Kasumi-1 (cell line): ENCODE measurements around the gene KCND1.
A peak's percentile ranks its signal among the peaks of the same experiment; 100 is the strongest.
"Not testable (repeated sequence)": the region's sequence is repeated elsewhere in the genome, so short reads cannot be mapped to it uniquely, and the experiment has no call there.

Source experiments
- DNase-seq, 2 experiments: peaks; one replicate each; lab custom pipeline; 2025; lab: John Stamatoyannopoulos, UW

Gene KCND1

GRCh38 chrX:48971249-48972219, at the start of gene KCND1:
TSS of gene KCND1 (minus strand) at chrX:48971844. CDS start at chrX:48970271, 1,573 bp downstream.
- peak in 1 of 2 experiments; percentile 0 for DNase-seq

GRCh38 chrX:49019599-49020249, 48.1 kb upstream of the KCND1 start:
- DNase-seq, result no peak

- DNase-seq, result no peak
Observed at GRCh38 chrX:49019050-49019449, 47.4 kb upstream of the KCND1 start.

DNA sequence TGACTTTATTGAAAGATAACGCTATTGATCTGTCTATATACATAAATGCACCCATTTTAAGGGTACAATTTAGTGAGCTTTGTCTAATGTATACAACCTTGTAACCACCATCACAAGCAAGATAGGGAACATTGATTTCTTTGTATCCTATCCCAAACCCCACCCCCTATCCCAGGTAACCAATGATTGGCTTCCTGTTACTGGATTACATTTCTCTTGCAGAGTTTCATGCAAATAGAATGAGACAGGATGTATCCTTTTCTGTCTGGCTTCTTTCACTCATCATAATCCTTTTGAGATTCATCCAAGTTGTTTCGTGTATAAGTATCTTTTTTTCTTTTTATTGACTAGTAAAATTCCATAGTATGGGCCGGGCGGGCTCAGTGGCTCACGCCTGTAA, 32.1 kb upstream of the KCND1 start:
- DNase-seq, result no peak

- DNase-seq, result peak; percentile 75 to 77
Observed at GRCh38 chrX:49002091-49002935, 30.7 kb upstream of the KCND1 start, which contains the start of gene GRIPAP1. TSS of gene GRIPAP1 (minus strand) at chrX:49002264. CDS start at chrX:49002229, 35 bp downstream.

- DNase-seq, result peak; percentile 36 to 45
Observed at GRCh38 chrX:49001521-49002090, 30.0 kb upstream of the KCND1 start.

DNA sequence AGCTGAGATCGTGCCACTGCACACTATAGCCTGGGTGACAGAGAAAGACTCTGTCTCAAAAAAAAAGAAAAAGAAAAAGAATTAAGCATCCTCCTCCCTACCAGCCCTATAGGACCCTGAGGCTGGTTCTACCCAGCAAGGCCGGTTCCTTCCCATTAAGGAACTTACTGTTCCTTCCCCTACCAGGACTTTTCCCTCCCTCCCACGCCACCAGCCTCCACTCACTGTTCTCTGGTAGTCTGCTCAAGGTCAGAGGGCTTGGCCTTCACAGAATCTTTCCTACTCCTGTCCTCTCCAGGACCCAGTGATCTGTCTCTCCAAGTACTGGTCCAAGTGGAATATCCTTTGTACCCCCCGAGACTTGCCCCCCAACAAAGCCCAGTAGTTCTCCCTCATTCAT, 29.0 kb upstream of the KCND1 start:
- DNase-seq, result no peak

DNA sequence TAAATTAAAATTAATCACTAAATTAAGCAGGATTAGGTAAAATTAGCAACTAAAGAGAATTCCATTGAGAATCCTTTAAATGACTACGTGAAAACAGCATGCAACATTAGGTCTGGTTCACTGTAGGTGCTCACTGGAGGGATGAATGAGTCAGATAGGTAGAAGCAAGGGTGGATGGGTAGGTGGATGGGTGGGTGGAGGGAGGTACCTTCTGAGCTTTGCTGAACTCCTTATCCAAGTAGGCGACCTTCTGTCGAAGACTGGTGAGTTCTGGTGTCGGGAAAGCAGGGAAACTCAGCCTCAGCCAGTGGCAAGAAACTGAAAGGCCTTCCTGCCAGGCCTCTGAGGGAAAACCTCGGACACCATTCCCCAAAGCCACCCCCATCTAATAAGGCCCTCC, 27.4 kb upstream of the KCND1 start:
- DNase-seq, result no peak

DNA sequence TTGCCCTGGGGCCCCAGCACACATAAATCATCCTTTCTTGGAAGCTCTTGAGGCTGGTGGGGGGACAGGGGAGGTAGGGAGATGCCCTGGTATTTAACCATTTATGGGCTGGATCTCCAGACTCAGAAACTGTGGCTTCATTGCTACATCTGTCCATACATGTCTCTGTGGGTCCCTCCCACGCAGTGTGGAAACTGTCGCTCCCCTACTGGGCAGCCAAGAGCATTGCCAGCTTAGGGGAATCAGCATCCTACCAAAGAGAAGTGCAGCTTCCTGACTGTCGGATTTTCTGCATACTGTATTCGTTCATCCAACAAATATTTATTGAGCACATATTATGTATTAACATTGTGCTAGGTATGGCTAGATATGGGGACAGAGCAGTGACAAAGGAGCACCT, 26.7 kb upstream of the KCND1 start:
- DNase-seq, result peak in 1 of 2 experiments; percentile 5

- no peak for DNase-seq
Observed at GRCh38 chrX:48997865-48998264, 26.2 kb upstream of the KCND1 start.

DNA sequence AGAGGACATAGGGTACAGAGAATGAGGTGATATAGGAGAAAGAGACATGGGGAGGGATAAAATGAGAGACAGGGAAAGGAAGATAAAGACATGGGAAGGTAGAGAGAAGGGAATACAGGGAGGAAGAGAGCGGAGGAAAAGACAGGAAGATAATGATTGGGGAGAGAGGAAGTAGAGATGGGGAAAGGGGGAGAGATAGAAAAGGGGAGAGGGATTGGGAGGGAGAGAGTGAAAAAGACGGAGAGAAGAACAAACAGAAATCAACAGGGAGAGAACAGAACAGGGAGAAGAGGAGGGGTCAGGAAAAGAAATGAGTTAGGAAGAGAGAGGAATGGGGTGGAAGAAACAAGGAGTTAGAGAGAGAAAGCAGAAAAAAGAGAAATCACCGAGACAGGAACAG, 25.8 kb upstream of the KCND1 start:
- DNase-seq, result no peak

GRCh38 chrX:48996969-48997368, 25.3 kb upstream of the KCND1 start:
- DNase-seq, result no peak

GRCh38 chrX:48992341-48992740, 20.7 kb upstream of the KCND1 start:
- DNase-seq, result no peak

DNA sequence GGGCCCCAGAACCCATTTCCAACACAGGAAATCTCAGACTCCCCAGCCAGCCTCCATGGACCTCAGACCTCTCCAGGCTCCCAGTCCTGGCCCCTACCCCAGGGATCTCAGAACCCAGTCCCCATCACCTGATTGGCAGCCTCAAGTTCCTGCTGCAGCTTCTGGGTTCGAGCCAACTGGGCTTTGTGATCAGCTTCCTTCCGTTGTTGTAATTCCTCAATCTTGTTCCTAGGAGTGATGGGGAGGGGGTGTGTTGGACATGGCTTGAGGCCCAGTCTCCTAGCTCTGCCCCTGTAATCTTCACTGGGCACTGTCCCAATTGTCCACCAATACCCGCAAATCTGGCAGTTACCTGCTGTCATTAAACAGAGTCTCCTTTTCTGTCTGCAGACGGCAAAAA, 17.8 kb upstream of the KCND1 start:
- DNase-seq, result no peak

GRCh38 chrX:48983896-48984295, 12.3 kb upstream of the KCND1 start:
- DNase-seq, result no peak

DNA sequence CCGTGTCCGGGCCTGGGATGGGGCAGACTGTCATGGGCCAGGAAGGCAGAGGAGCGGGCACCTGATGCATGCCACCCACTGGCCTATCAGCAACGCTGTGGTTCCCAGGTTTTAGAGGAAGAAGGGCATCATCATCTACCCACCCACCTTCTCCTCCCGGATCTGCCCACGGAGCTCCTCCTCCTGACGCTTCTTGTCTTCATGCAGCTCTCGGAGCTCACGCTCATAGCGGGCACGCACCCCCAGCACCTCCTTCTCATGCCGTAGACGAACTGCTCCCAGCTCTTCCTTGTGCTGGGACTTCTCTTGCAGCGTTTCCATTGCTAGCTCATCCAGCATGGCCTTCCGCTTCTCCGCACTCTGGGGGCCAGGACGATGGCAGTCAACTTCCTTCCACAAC, 11.4 kb upstream of the KCND1 start:
- no peak for DNase-seq

DNA sequence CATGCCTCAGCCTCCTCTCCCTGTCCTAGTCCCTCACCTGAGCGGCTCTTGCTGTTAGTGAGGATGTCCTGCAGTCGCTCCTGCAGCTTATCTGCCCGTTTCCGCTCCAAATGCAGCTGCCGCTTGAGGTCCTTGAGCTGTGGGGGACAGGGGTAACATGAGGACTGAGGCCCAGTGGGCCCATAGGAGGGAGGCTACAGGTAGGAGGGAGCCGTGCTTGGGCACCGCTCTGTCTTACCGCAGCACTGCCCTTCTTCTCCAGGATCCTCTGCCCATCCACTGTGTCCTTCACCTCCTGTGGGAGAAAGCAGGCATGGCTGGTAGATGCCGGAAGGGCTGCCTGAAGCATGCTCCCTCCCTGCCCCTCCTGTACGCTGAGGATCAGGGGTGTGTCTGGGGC, 9.5 kb upstream of the KCND1 start:
- DNase-seq, result no peak

- not testable (repeated sequence) for DNase-seq
Observed at GRCh38 chrX:48980341-48980740, 8.7 kb upstream of the KCND1 start.

- no peak for DNase-seq
Observed at GRCh38 chrX:48978226-48978625, 6.6 kb upstream of the KCND1 start.

GRCh38 chrX:48976086-48976485, 4.4 kb upstream of the KCND1 start:
- DNase-seq, result peak; percentile 25 to 49

DNA sequence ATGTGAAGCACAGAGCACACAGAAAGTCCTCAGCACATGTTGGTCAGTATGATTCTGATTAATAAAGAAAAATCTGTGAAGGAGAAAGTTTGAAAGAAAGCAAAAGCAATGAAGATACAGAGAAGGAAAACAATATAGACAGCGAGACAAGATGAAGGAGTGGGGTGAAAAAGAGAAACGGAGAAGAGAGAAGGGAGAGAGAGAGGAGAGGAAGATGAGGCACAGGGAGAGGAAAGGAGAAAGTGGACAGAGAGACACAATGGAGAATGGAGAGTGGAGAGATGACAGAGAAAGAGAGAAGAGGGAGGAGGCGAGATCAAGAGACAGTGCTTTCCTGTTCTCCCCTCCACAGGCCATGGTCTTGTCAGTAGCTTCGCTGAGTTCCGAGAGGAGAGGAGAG, 3.9 kb upstream of the KCND1 start:
- DNase-seq, result no peak

DNA sequence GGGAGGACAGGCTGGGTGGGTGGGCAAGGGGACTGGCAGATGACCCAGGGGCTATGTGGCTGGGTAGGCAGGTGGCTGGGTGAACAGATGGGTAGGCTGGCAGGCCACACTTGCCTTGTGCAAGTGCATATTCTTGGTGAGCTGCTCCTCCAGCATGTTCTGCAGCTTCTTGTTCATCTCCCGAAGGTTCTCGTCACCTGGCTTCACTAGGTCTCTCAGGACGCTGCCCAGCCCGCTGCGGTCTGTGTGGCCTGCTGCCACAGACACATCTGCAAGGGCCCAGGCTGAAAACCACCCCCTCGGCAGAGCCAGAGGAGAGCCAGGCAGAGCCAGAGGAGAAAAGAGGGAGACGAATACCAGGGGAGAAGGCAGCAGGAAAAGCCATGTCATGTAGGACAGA, 3.4 kb upstream of the KCND1 start:
- no peak for DNase-seq
